Measurements from ENCODE around the gene PRKCSH. TPM values are rescaled to one million over a fixed set of nuclear protein-coding genes. Genes with fewer than 3 reads are reported as not detected.

The PRKCSH gene
- total RNA-seq (100 to 1,000 TPM; 125 to 158 (median 137) TPM), polyA plus RNA-seq (80.1 TPM)
- long read RNA-seq, donor 1, partial matches to known transcripts, result 23 of 103 reads
- long read RNA-seq, donor 1, other reads (novel, unspliced or antisense), result 77 of 103 reads
- long read RNA-seq, donor 2, partial matches to known transcripts, result 16 of 67 reads
- long read RNA-seq, donor 2, other reads (novel, unspliced or antisense), result 49 of 67 reads
- long read RNA-seq, donor 3, transcript PRKCSH-217 (18 exons, 2,100 nt), result major isoform, 6 of 109 reads
- long read RNA-seq, donor 3, partial matches to known transcripts, result 21 of 109 reads
- long read RNA-seq, donor 3, other reads (novel, unspliced or antisense), result 80 of 109 reads
- long read RNA-seq, donor 4, partial matches to known transcripts, result 10 of 72 reads
- long read RNA-seq, donor 4, other reads (novel, unspliced or antisense), result 59 of 72 reads

GRCh38 chr19:11435057-11435832, at the start of gene PRKCSH, which contains the start of gene ODAD3:
TSS of gene PRKCSH (plus strand) at chr19:11435635. CDS start at chr19:11436118, 483 bp downstream.
TSS of gene ODAD3 (minus strand) at chr19:11435121. CDS start at chr19:11435016, 105 bp downstream.
- Histone ChIP-seq H3K4me1 (ENCODE audit: control insufficient read depth, insufficient read depth, low read length) (peaks cover 2% of the 10 kb centered on the region), H3K27ac (ENCODE audit: low read length) (peak within 1 kb of the TSS; percentile 73), H3K9me3 (ENCODE audit: control insufficient read depth, low read length) (no peaks in the 10 kb centered on the region), H3K27me3 (ENCODE audit: control insufficient read depth, insufficient read depth) (no peaks in the 10 kb centered on the region), H3K4me3 (ENCODE audit: low read length) (peak within 1 kb of the TSS; percentile 91)
- intact Hi-C loops (cut with DNase I), result loop anchor here in 1 of 4 donors (10.0 kb wide), 1 partner anchor 50 kb away; the partner anchor contains the start of gene EPOR
- WGBS, result under 1% methylated on average over 53 of the region's 53 CpGs
- ATAC-seq, result peak; percentile 98 to 99
- DNase-seq, result peak; percentile 99

GRCh38 chr19:11387162-11388034, 48.0 kb upstream of the PRKCSH start:
- intact Hi-C loops (cut with DNase I), result loop anchor here in 2 of 4 donors (10.0 kb wide), 2 partner anchors 47 to 57 kb away; partner anchors contain the start of genes ODAD3 (in 1 of the 2) and PRKCSH (in 1 of the 2)
- Histone ChIP-seq H3K27me3 (ENCODE audit: control insufficient read depth, insufficient read depth) (no peaks in the 10 kb centered on the region), H3K4me3 (ENCODE audit: low read length) (no peak overlapping the region), H3K9me3 (ENCODE audit: control insufficient read depth, low read length) (no peaks in the 10 kb centered on the region), H3K4me1 (ENCODE audit: control insufficient read depth, insufficient read depth, low read length) (peaks cover 2% of the 10 kb centered on the region), H3K27ac (ENCODE audit: low read length) (no peak overlapping the region)
- DNase-seq (no peak), ATAC-seq (no peak)
- 72% methylated on average over 19 of the region's 19 CpGs for WGBS

- H3K9me3 ChIP-seq (ENCODE audit: control insufficient read depth, low read length), result no peaks in the 10 kb centered on the region
- no peaks in the 10 kb centered on the region for H3K27me3 ChIP-seq (ENCODE audit: control insufficient read depth, insufficient read depth)
- no peak overlapping the region for H3K4me3 ChIP-seq (ENCODE audit: low read length)
- WGBS, result 91% methylated on average over 2 of the region's 2 CpGs
- no peak for DNase-seq
- intact Hi-C loops (cut with DNase I), result no loop called here
- H3K4me1 ChIP-seq (ENCODE audit: control insufficient read depth, insufficient read depth, low read length), result no peaks in the 10 kb centered on the region
- no peak overlapping the region for H3K27ac ChIP-seq (ENCODE audit: low read length)
- no peak for ATAC-seq
Observed at GRCh38 chr19:11390359-11390758, 45.1 kb upstream of the PRKCSH start.

GRCh38 chr19:11390933-11391680, 44.3 kb upstream of the PRKCSH start:
- Histone ChIP-seq H3K4me1 (ENCODE audit: control insufficient read depth, insufficient read depth, low read length) (no peaks in the 10 kb centered on the region), H3K9me3 (ENCODE audit: control insufficient read depth, low read length) (no peaks in the 10 kb centered on the region), H3K4me3 (ENCODE audit: low read length) (no peak overlapping the region), H3K27ac (ENCODE audit: low read length) (no peak overlapping the region), H3K27me3 (ENCODE audit: control insufficient read depth, insufficient read depth) (no peaks in the 10 kb centered on the region)
- ATAC-seq, result no peak
- 74% methylated on average over 4 of the region's 4 CpGs for WGBS
- no peak for DNase-seq
- intact Hi-C loops (cut with DNase I), result no loop called here

- 85% methylated on average over 22 of the region's 22 CpGs for WGBS
- ATAC-seq (no peak), DNase-seq (peak in 1 of 3 donors; percentile 51)
- Histone ChIP-seq H3K27me3 (ENCODE audit: control insufficient read depth, insufficient read depth) (no peaks in the 10 kb centered on the region), H3K9me3 (ENCODE audit: control insufficient read depth, low read length) (no peaks in the 10 kb centered on the region), H3K27ac (ENCODE audit: low read length) (no peak overlapping the region), H3K4me3 (ENCODE audit: low read length) (no peak overlapping the region), H3K4me1 (ENCODE audit: control insufficient read depth, insufficient read depth, low read length) (no peaks in the 10 kb centered on the region)
- intact Hi-C loops (cut with DNase I), result no loop called here
Observed at GRCh38 chr19:11397089-11397610, 38.3 kb upstream of the PRKCSH start.

- no peak overlapping the region for H3K4me3 ChIP-seq (ENCODE audit: low read length)
- intact Hi-C loops (cut with DNase I), result no loop called here
- no peak for ATAC-seq
Observed at GRCh38 chr19:11399667-11400066, 35.8 kb upstream of the PRKCSH start.

GRCh38 chr19:11400798-11401197, 34.6 kb upstream of the PRKCSH start:
- 90% methylated on average over 1 of the region's 1 CpG for WGBS
- no peak for ATAC-seq
- H3K9me3 ChIP-seq (ENCODE audit: control insufficient read depth, low read length), result no peaks in the 10 kb centered on the region
- no peak for DNase-seq
- intact Hi-C loops (cut with DNase I), result no loop called here
- H3K27ac ChIP-seq (ENCODE audit: low read length), result no peak overlapping the region
- no peak overlapping the region for H3K4me3 ChIP-seq (ENCODE audit: low read length)
- no peaks in the 10 kb centered on the region for H3K4me1 ChIP-seq (ENCODE audit: control insufficient read depth, insufficient read depth, low read length)
- no peaks in the 10 kb centered on the region for H3K27me3 ChIP-seq (ENCODE audit: control insufficient read depth, insufficient read depth)

More at GRCh38 chr19:11399667-11400066, 35.8 kb upstream of the PRKCSH start:
- no peaks in the 10 kb centered on the region for H3K4me1 ChIP-seq (ENCODE audit: control insufficient read depth, insufficient read depth, low read length)
- no peak for DNase-seq
- H3K27ac ChIP-seq (ENCODE audit: low read length), result no peak overlapping the region
- no peaks in the 10 kb centered on the region for H3K9me3 ChIP-seq (ENCODE audit: control insufficient read depth, low read length)
- WGBS, result 93% methylated on average over 9 of the region's 9 CpGs
- H3K27me3 ChIP-seq (ENCODE audit: control insufficient read depth, insufficient read depth), result no peaks in the 10 kb centered on the region

GRCh38 chr19:11401808-11402543, 33.5 kb upstream of the PRKCSH start:
- Histone ChIP-seq H3K27me3 (ENCODE audit: control insufficient read depth, insufficient read depth) (no peaks in the 10 kb centered on the region), H3K27ac (ENCODE audit: low read length) (no peak overlapping the region), H3K4me1 (ENCODE audit: control insufficient read depth, insufficient read depth, low read length) (no peaks in the 10 kb centered on the region), H3K9me3 (ENCODE audit: control insufficient read depth, low read length) (no peaks in the 10 kb centered on the region), H3K4me3 (ENCODE audit: low read length) (no peak overlapping the region)
- WGBS, result 77% methylated on average over 9 of the region's 9 CpGs
- peak in 1 of 3 donors; percentile 55 for DNase-seq
- intact Hi-C loops (cut with DNase I), result no loop called here
- no peak for ATAC-seq

GRCh38 chr19:11404588-11405222, 30.7 kb upstream of the PRKCSH start:
- WGBS, result 46% methylated on average over 9 of the region's 9 CpGs
- intact Hi-C loops (cut with DNase I), result no loop called here
- DNase-seq, result no peak

More at GRCh38 chr19:11404588-11405222, 30.7 kb upstream of the PRKCSH start:
- no peak overlapping the region for H3K27ac ChIP-seq (ENCODE audit: low read length)
- H3K27me3 ChIP-seq (ENCODE audit: control insufficient read depth, insufficient read depth), result no peaks in the 10 kb centered on the region
- H3K4me1 ChIP-seq (ENCODE audit: control insufficient read depth, insufficient read depth, low read length), result no peaks in the 10 kb centered on the region
- no peaks in the 10 kb centered on the region for H3K9me3 ChIP-seq (ENCODE audit: control insufficient read depth, low read length)
- H3K4me3 ChIP-seq (ENCODE audit: low read length), result no peak overlapping the region
- peak; percentile 55 to 82 for ATAC-seq
